Measurements from ENCODE around the gene KLHL29. TPM values are rescaled to one million over a fixed set of nuclear protein-coding genes. Genes with fewer than 3 reads are reported as not detected.

Gene KLHL29
- total RNA-seq, 1 experiment from 2014 or later, result 3.8 TPM

DNA sequence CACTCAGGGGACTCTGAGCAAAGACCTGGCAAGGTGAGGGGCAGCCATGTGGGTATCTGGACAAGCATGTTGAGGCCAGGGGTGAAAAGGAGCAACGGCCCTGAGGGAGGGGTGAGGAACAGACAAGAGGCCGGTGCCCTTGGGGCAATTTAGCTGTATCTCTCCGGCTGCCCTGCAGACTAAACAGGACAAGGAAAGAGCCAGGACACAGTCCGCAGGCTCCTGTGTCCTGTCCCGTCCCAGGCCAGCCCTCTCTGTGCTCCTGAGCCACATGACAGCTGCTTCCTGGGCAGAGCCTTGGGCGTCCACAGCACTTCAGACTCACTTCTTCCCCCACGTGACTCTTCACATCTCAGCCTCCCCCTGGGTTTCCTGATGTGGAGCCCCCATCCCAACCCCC lies 206.1 kb downstream of the KLHL29 start:
- no peak for DNase-seq
- Histone ChIP-seq H3K27me3 (ENCODE audit: low read length) (no peaks in the 10 kb centered on the region), H3K9me2 (replicated peaks; ENCODE audit: insufficient read depth, low read length) (no peaks in the 10 kb centered on the region), H3K36me3 (ENCODE audit: insufficient read depth, low read length) (no peaks in the 10 kb centered on the region), H3K4me2 (ENCODE audit: low read depth, low read length, poor library complexity, severe bottlenecking) (no peak overlapping the region), H4K20me1 (ENCODE audit: insufficient read depth, low read depth, low read length) (peaks cover 13% of the 10 kb centered on the region), H2AFZ (ENCODE audit: low read length) (no peak overlapping the region), H3K4me1 (ENCODE audit: low read length) (no peaks in the 10 kb centered on the region), H3K9ac (ENCODE audit: low read length) (no peak overlapping the region), H3K4me3 (ENCODE audit: low read length) (no peak overlapping the region), H3K79me2 (ENCODE audit: low read length) (no peaks in the 10 kb centered on the region), H3K9me3 (ENCODE audit: low read length) (no peaks in the 10 kb centered on the region), H3K27ac (ENCODE audit: low read length) (no peak overlapping the region)

- no peak overlapping the region for H3K4me2 ChIP-seq (ENCODE audit: low read depth, low read length, poor library complexity, severe bottlenecking)
- H3K36me3 ChIP-seq (ENCODE audit: insufficient read depth, low read length), result no peaks in the 10 kb centered on the region
- no peak overlapping the region for H3K27ac ChIP-seq (ENCODE audit: low read length)
- no peaks in the 10 kb centered on the region for H3K9me2 ChIP-seq (replicated peaks; ENCODE audit: insufficient read depth, low read length)
- H3K27me3 ChIP-seq (ENCODE audit: low read length), result no peaks in the 10 kb centered on the region
- H3K9me3 ChIP-seq (ENCODE audit: low read length), result no peaks in the 10 kb centered on the region
- no peaks in the 10 kb centered on the region for H3K79me2 ChIP-seq (ENCODE audit: low read length)
- H4K20me1 ChIP-seq (ENCODE audit: insufficient read depth, low read depth, low read length), result peaks cover 13% of the 10 kb centered on the region
- no peaks in the 10 kb centered on the region for H3K4me1 ChIP-seq (ENCODE audit: low read length)
- no peak for DNase-seq
- H3K4me3 ChIP-seq (ENCODE audit: low read length), result no peak overlapping the region
- H2AFZ ChIP-seq (ENCODE audit: low read length), result no peak overlapping the region
- no peak overlapping the region for H3K9ac ChIP-seq (ENCODE audit: low read length)
Measured at GRCh38 chr2:23592061-23592685, 207.2 kb downstream of the KLHL29 start.

GRCh38 chr2:23592898-23593751 lies 208.1 kb downstream of the KLHL29 start:
- Histone ChIP-seq H3K79me2 (ENCODE audit: low read length) (no peaks in the 10 kb centered on the region), H3K4me2 (ENCODE audit: low read depth, low read length, poor library complexity, severe bottlenecking) (no peak overlapping the region), H3K36me3 (ENCODE audit: insufficient read depth, low read length) (no peaks in the 10 kb centered on the region), H3K9ac (ENCODE audit: low read length) (no peak overlapping the region), H3K27me3 (ENCODE audit: low read length) (no peaks in the 10 kb centered on the region), H3K27ac (ENCODE audit: low read length) (no peak overlapping the region), H3K4me3 (ENCODE audit: low read length) (no peak overlapping the region), H2AFZ (ENCODE audit: low read length) (no peak overlapping the region), H3K9me3 (ENCODE audit: low read length) (no peaks in the 10 kb centered on the region), H3K9me2 (replicated peaks; ENCODE audit: insufficient read depth, low read length) (no peaks in the 10 kb centered on the region), H3K4me1 (ENCODE audit: low read length) (no peaks in the 10 kb centered on the region), H4K20me1 (ENCODE audit: insufficient read depth, low read depth, low read length) (peaks cover 13% of the 10 kb centered on the region)
- no peak for DNase-seq

DNA sequence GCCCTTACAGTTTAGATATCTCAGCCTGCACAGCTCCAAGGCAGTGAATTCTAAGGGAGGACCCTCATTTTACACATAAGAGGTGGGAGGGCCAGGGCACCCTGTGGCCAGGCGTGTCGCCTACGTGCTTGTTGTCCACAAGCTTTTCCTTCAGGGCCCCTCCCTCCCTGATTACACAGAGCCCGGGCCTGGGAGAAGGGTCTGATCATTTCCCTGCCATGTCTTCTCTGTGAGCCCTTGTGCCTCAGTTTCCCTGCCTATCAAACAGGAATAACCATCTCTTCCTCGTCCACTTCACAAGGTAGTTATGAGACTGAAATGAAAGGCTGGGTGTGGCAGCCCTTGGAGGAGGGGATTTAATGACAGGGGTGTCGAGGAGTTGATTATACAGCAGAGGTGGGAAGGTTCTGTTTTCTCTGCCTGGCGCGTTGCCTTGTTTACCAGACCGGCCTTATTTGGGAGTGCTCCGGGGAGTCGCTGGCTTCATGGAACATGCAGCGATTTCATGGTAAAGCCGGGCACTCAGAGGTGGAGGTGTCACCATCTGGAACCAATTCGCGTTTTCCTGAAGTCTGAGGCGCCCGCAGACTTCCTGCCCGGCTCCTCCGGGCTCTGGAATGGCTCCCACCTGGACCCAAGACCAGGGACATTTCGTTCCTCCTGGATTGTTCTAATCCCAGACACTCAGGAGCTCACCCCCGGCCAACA lies 208.9 kb downstream of the KLHL29 start:
- Histone ChIP-seq H2AFZ (ENCODE audit: low read length) (no peak overlapping the region), H3K4me2 (ENCODE audit: low read depth, low read length, poor library complexity, severe bottlenecking) (no peak overlapping the region), H3K9ac (ENCODE audit: low read length) (no peak overlapping the region), H4K20me1 (ENCODE audit: insufficient read depth, low read depth, low read length) (peaks cover 8% of the 10 kb centered on the region), H3K27me3 (ENCODE audit: low read length) (no peaks in the 10 kb centered on the region), H3K9me3 (ENCODE audit: low read length) (no peaks in the 10 kb centered on the region), H3K4me1 (ENCODE audit: low read length) (no peaks in the 10 kb centered on the region), H3K9me2 (replicated peaks; ENCODE audit: insufficient read depth, low read length) (no peaks in the 10 kb centered on the region), H3K79me2 (ENCODE audit: low read length) (no peaks in the 10 kb centered on the region), H3K36me3 (ENCODE audit: insufficient read depth, low read length) (no peaks in the 10 kb centered on the region), H3K27ac (ENCODE audit: low read length) (no peak overlapping the region), H3K4me3 (ENCODE audit: low read length) (no peak overlapping the region)
- no peak for DNase-seq

GRCh38 chr2:23594460-23594825 lies 209.5 kb downstream of the KLHL29 start:
- Histone ChIP-seq H3K9me2 (replicated peaks; ENCODE audit: insufficient read depth, low read length) (no peaks in the 10 kb centered on the region), H3K4me1 (ENCODE audit: low read length) (no peaks in the 10 kb centered on the region), H3K36me3 (ENCODE audit: insufficient read depth, low read length) (no peaks in the 10 kb centered on the region), H3K79me2 (ENCODE audit: low read length) (no peaks in the 10 kb centered on the region), H3K4me3 (ENCODE audit: low read length) (no peak overlapping the region), H3K27me3 (ENCODE audit: low read length) (no peaks in the 10 kb centered on the region), H3K9ac (ENCODE audit: low read length) (no peak overlapping the region), H3K27ac (ENCODE audit: low read length) (no peak overlapping the region), H3K4me2 (ENCODE audit: low read depth, low read length, poor library complexity, severe bottlenecking) (no peak overlapping the region), H2AFZ (ENCODE audit: low read length) (no peak overlapping the region), H3K9me3 (ENCODE audit: low read length) (no peaks in the 10 kb centered on the region), H4K20me1 (ENCODE audit: insufficient read depth, low read depth, low read length) (peaks cover 4% of the 10 kb centered on the region)
- no peak for DNase-seq

- Histone ChIP-seq H3K27me3 (ENCODE audit: low read length) (no peaks in the 10 kb centered on the region), H3K9me3 (ENCODE audit: low read length) (no peaks in the 10 kb centered on the region), H3K27ac (ENCODE audit: low read length) (no peak overlapping the region), H3K4me1 (ENCODE audit: low read length) (no peaks in the 10 kb centered on the region), H2AFZ (ENCODE audit: low read length) (no peak overlapping the region), H3K79me2 (ENCODE audit: low read length) (no peaks in the 10 kb centered on the region), H3K9me2 (replicated peaks; ENCODE audit: insufficient read depth, low read length) (no peaks in the 10 kb centered on the region), H3K4me3 (ENCODE audit: low read length) (no peak overlapping the region), H3K36me3 (ENCODE audit: insufficient read depth, low read length) (no peaks in the 10 kb centered on the region), H4K20me1 (ENCODE audit: insufficient read depth, low read depth, low read length) (peaks cover 4% of the 10 kb centered on the region; the same call in 1 of the 2 replicates), H3K9ac (ENCODE audit: low read length) (no peak overlapping the region), H3K4me2 (ENCODE audit: low read depth, low read length, poor library complexity, severe bottlenecking) (no peak overlapping the region)
- no peak for DNase-seq
Measured at GRCh38 chr2:23595021-23595420, 210.0 kb downstream of the KLHL29 start.

DNA sequence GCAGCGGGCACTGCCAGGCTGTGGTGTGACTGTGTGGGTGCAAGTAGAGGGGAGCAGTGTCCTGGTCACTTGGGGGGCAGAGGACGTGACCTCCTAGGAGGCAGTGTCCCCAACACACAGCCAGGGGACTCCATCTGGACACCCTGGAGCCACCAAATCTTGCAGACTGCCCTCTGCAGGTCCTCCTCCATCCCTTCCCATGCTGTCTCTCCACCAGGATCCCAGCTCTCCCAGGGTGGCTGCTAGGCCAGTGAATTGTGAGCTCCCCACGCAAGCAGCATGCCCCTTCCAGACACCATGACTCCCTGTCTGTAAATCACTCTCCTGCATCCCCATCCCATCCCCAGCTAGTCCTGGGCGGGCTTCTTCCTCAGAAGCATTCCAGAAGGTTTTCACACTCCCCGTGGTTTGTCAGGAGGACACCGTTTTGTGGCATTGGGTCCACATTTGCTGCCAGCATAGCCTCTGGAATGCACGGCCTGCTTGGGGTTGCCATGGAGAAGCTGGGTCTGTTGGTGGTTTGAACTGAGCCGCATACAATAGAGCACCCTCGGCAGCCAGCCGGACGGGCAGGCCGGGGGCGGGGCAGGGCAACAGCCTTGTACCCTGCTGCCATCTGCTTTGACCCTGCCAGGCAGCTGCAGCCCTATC lies 210.7 kb downstream of the KLHL29 start:
- H3K9ac ChIP-seq (ENCODE audit: low read length), result no peak overlapping the region
- no peak overlapping the region for H3K4me2 ChIP-seq (ENCODE audit: low read depth, low read length, poor library complexity, severe bottlenecking)
- H3K4me1 ChIP-seq (ENCODE audit: low read length), result no peaks in the 10 kb centered on the region
- H3K4me3 ChIP-seq (ENCODE audit: low read length), result no peak overlapping the region
- H4K20me1 ChIP-seq (ENCODE audit: insufficient read depth, low read depth, low read length), result peaks cover 7% of the 10 kb centered on the region; the same call in 1 of the 2 replicates
- no peaks in the 10 kb centered on the region for H3K9me2 ChIP-seq (replicated peaks; ENCODE audit: insufficient read depth, low read length)
- no peak for DNase-seq
- no peaks in the 10 kb centered on the region for H3K79me2 ChIP-seq (ENCODE audit: low read length)
- H3K27ac ChIP-seq (ENCODE audit: low read length), result no peak overlapping the region
- H3K36me3 ChIP-seq (ENCODE audit: insufficient read depth, low read length), result no peaks in the 10 kb centered on the region
- H2AFZ ChIP-seq (ENCODE audit: low read length), result no peak overlapping the region
- H3K9me3 ChIP-seq (ENCODE audit: low read length), result no peaks in the 10 kb centered on the region
- no peaks in the 10 kb centered on the region for H3K27me3 ChIP-seq (ENCODE audit: low read length)
